K562 (cell line): ENCODE results near the gene SYNE2. TPM values are rescaled to one million over a fixed set of nuclear protein-coding genes. Genes with fewer than 3 reads are reported as not detected.

Experiments
- ATAC-seq: fragments of 200-7000 bp; cut with Tn5 transposase; 3 replicates; pipeline ENCODE4 v1.9.1; 2020; ENCODE audit warnings: moderate library complexity
- BruUV-seq: library from RNA; stranded (reverse); fragments of 400-500 nt; replicated peaks from 2 replicates; lab custom pipeline; 2021; lab: Mats Ljungman, UMichigan
- CTCF ChIA-PET: fragments of 300-600 bp; formaldehyde crosslinking; extraction: SDS; loops from one replicate; lab custom pipeline; 2021; ENCODE audit warnings: low intra/inter-chr PET ratio; lab: Yijun Ruan, JAX
- POLR2A ChIA-PET: fragments of 300-600, 350-650 bp; sonication (Branson Sonifier 250); formaldehyde crosslinking; extraction: SDS; loops from one replicate; lab custom pipeline; 2021; ENCODE audit warnings: antibody characterized with exemption, inconsistent platforms; lab: Yijun Ruan, JAX
- DNase-seq, 4 experiments: peaks; one replicate each; pipeline versions ENCODE4 v3.0.0 to v3.0.0-alpha.2; 2011 to 2018; ENCODE audit warnings: low spot score in 3 of 4, mixed read lengths in 3 of 4; ENCODE audit errors: extremely low read depth in 1 of 4
- FAIRE-seq: peaks from 2 replicates; lab custom pipeline; 2011; peaks lifted over from hg19 to GRCh38; lab: Jason Lieb, UNC
- H2AFZ ChIP-seq: 2 replicates; pipeline ENCODE4 v1.6.0; 2011; ENCODE audit warnings: low read depth, low read length, control low read depth, inconsistent platforms
- H3K27ac ChIP-seq: fragments of 200-600 bp; 3 replicates; pipeline ENCODE4 v1.8.0; 2011; ENCODE audit warnings: low read depth, mild to moderate bottlenecking, control low read depth, inconsistent platforms, low read length, moderate library complexity, mixed read lengths; ENCODE audit errors: extremely low read depth
- H3K27me3 ChIP-seq, 2 experiments: fragments of 300-600 bp in 1 of 2; 2 replicates in 1 of 2; 3 replicates in 1 of 2; pipeline versions ENCODE4 v1.6.0 to v1.8.0; 2011; ENCODE audit warnings: inconsistent platforms in 2 of 2, low read length in 2 of 2, mild to moderate bottlenecking in 1 of 2, mixed read lengths in 1 of 2, moderate library complexity in 1 of 2; ENCODE audit not compliant: control insufficient read depth in 2 of 2, insufficient read depth in 2 of 2
- H3K36me3 ChIP-seq: fragments of 300-600 bp; 3 replicates; pipeline ENCODE4 v1.8.0; 2011; ENCODE audit warnings: mild to moderate bottlenecking, low read length, inconsistent platforms; ENCODE audit not compliant: control insufficient read depth, insufficient read depth
- H3K4me1 ChIP-seq, 2 experiments: fragments of 200-600 bp in 1 of 2; replicated peaks in 1 of 2; 2 replicates in 1 of 2; 3 replicates in 1 of 2; pipeline versions ENCODE4 v1.5.1 to v1.8.0; 2011; ENCODE audit warnings: inconsistent platforms in 2 of 2, low read length in 2 of 2, mild to moderate bottlenecking in 1 of 2, mixed read lengths in 1 of 2, moderate library complexity in 1 of 2; ENCODE audit not compliant: control insufficient read depth in 2 of 2, insufficient read depth in 2 of 2
- H3K4me2 ChIP-seq: 2 replicates; pipeline ENCODE4 v1.6.1; 2011; ENCODE audit warnings: low read length, control low read depth, inconsistent platforms, mixed read lengths; ENCODE audit not compliant: insufficient read depth
- H3K4me3 ChIP-seq: fragments of 200-600 bp; sonication (generic), shearing (Covaris generic); 2 replicates; pipeline ENCODE4 v1.5.1; 2016; ENCODE audit warnings: control low read depth, inconsistent platforms
- H3K79me2 ChIP-seq: fragments of 200-600 bp; 3 replicates; pipeline ENCODE4 v1.8.0; 2011; ENCODE audit warnings: low read length, inconsistent platforms; ENCODE audit not compliant: control insufficient read depth, insufficient read depth
- H3K9ac ChIP-seq, 2 experiments: 2 replicates each; pipeline versions ENCODE4 v1.6.0 to v1.6.1; 2011; ENCODE audit warnings: low read depth in 2 of 2, low read length in 2 of 2, control low read depth in 1 of 2, inconsistent platforms in 1 of 2, mild to moderate bottlenecking in 1 of 2, mixed read lengths in 1 of 2; ENCODE audit not compliant: insufficient read depth in 1 of 2
- H3K9me1 ChIP-seq: one replicate; pipeline ENCODE4 v1.6.0; 2011; ENCODE audit warnings: inconsistent platforms, mild to moderate bottlenecking, low read length, moderate library complexity; ENCODE audit not compliant: control insufficient read depth, insufficient read depth
- H3K9me3 ChIP-seq: replicated peaks from 2 replicates; pipeline ENCODE4 v1.5.1; 2011; ENCODE audit warnings: low read depth, low read length, inconsistent platforms; ENCODE audit not compliant: control insufficient read depth, insufficient read depth
- H4K20me1 ChIP-seq: replicated peaks from 2 replicates; pipeline ENCODE4 v1.6.1; 2011; ENCODE audit warnings: low read length, inconsistent platforms, mixed read lengths; ENCODE audit not compliant: control insufficient read depth, insufficient read depth
- BRD4 ChIP-seq: fragments of 200-600 bp; sonication (generic); IDR thresholded peaks from 2 replicates; pipeline ENCODE4 v1.6.1; 2017; ENCODE audit warnings: inconsistent platforms
- C11orf30 ChIP-seq: fragments of 450-650 bp; IDR thresholded peaks from 2 replicates; pipeline ENCODE4 v1.6.1; 2016; ENCODE audit warnings: low read depth, mild to moderate bottlenecking
- CC2D1A ChIP-seq: fragments of 450-650 bp; IDR thresholded peaks from 2 replicates; pipeline ENCODE4 v1.6.1; 2017; ENCODE audit warnings: mild to moderate bottlenecking
- DNMT1 ChIP-seq: fragments of 450-650 bp; IDR thresholded peaks from 2 replicates; pipeline ENCODE4 v1.6.1; 2016; ENCODE audit warnings: antibody characterized with exemption, mild to moderate bottlenecking
- ELF2 ChIP-seq: fragments of 250-450 bp; sonication (Bioruptor Pico); IDR thresholded peaks from 2 replicates; pipeline ENCODE4 v1.5.0; 2021; ENCODE audit warnings: mild to moderate bottlenecking
- NR1H2 ChIP-seq: sonication (generic); formaldehyde crosslinking; IDR thresholded peaks from 2 replicates; pipeline ENCODE4 v1.4.0; 2020; ENCODE audit warnings: mild to moderate bottlenecking, missing genetic modification reagents
- PRPF4 ChIP-seq: fragments of 200-400 bp; formaldehyde crosslinking; IDR thresholded peaks from one replicate; pipeline ENCODE4 v1.6.1; 2017; ENCODE audit warnings: low read length, low read depth, mild to moderate bottlenecking; ENCODE audit not compliant: insufficient read depth, poor library complexity, severe bottlenecking
- PTRF ChIP-seq: fragments of 450-650 bp; IDR thresholded peaks from 2 replicates; pipeline ENCODE4 v1.6.1; 2016; ENCODE audit warnings: mild to moderate bottlenecking, missing genetic modification characterization, missing compliant biosample characterization
- PTTG1 ChIP-seq: fragments of 450-650 bp; IDR thresholded peaks from 2 replicates; pipeline ENCODE4 v1.6.1; 2016; ENCODE audit warnings: low read depth, mild to moderate bottlenecking, missing genetic modification characterization, missing compliant biosample characterization
- SAFB ChIP-seq: fragments of 200-400 bp; formaldehyde crosslinking; IDR thresholded peaks from 2 replicates; pipeline ENCODE4 v1.6.1; 2017; ENCODE audit warnings: low read depth, low read length, borderline replicate concordance
- TARDBP ChIP-seq: fragments of 450-650 bp; IDR thresholded peaks from 2 replicates; pipeline ENCODE4 v1.6.1; 2016
- ZNF175 ChIP-seq: fragments of 200-800 bp; sonication (Bioruptor generic); IDR thresholded peaks from 2 replicates; pipeline ENCODE4 v1.6.1; 2016; ENCODE audit warnings: low read depth, mild to moderate bottlenecking, missing genetic modification characterization, missing compliant biosample characterization
- ZNF766 ChIP-seq: fragments of 200-800 bp; sonication (Bioruptor generic); conservative IDR thresholded peaks from 2 replicates; pipeline ENCODE4 v1.6.1; 2016; ENCODE audit warnings: missing genetic modification characterization, missing compliant biosample characterization
- WGBS: fragments of 100-300 bp; shearing (Covaris generic); methylation state at CpG from one replicate; pipeline ENCODE4 v1.1.6; 2016; ENCODE audit warnings: low coverage, mixed read lengths; ENCODE audit not compliant: insufficient coverage; ENCODE audit errors: missing lambda C conversion rate; 5-methylcytosine and 5-hydroxymethylcytosine counted together
- in situ Hi-C: fragments of 300-500 bp; cut with MboI; formaldehyde crosslinking; loops from 4 replicates; pipeline ENCODE4 v1.15.0; 2018; ENCODE audit warnings: inconsistent platforms, mixed read lengths
- intact Hi-C: fragments of 100-400 bp; cut with micrococcal nuclease; formaldehyde crosslinking; loops from 2 replicates; pipeline ENCODE4 v1.14.2; 2022
- polyA plus RNA-seq, 8 experiments: library from polyadenylated mRNA; depleted of rRNA in 4 of 8; stranded (reverse) in 5 of 8; unstranded in 3 of 8; fragments of >200 nt; fragmentation: Nextera tagmentation in 2 of 8; fragmentation: Illumina TruSeq in 1 of 8; extraction: Ambion mirVana in 2 of 8; extraction: Trizol in 1 of 8; gene quantifications; 2 replicates each; pipeline versions ENCODE4 v1.2.1 to v1.2.3, GENCODE V29; 2011 to 2014; ENCODE audit warnings: inconsistent platforms in 1 of 8, missing spikeins in 1 of 8
- total RNA-seq, 7 experiments: library from RNA; depleted of rRNA in 6 of 7; stranded (reverse); fragments of >200 nt in 6 of 7; fragmentation: Illumina TruSeq in 2 of 7; extraction: Trizol in 2 of 7; gene quantifications; 2 replicates each; pipeline versions ENCODE4 v1.2.1 to v1.2.3, GENCODE V29; 2011 to 2021; ENCODE audit warnings: low replicate concordance in 1 of 7
- TF ChIP-seq, protein P1 (sequence below): fragments of 250-450 bp; sonication (Bioruptor Pico); IDR thresholded peaks from 2 replicates; pipeline ENCODE4 v1.8.0; 2022; ENCODE audit warnings: moderate library complexity, mild to moderate bottlenecking, inconsistent platforms
- TF ChIP-seq, protein P2 (sequence below): fragments of 250-450 bp; sonication (Bioruptor Pico); IDR thresholded peaks from 2 replicates; pipeline ENCODE4 v1.5.0; 2022; ENCODE audit warnings: mild to moderate bottlenecking
- TF ChIP-seq, protein P3 (sequence below), 2 experiments: fragments of 450-650 bp; conservative IDR thresholded peaks; 2 replicates each; pipeline ENCODE4 v1.6.1; 2017; ENCODE audit warnings: mild to moderate bottlenecking in 2 of 2, moderate library complexity in 2 of 2
- TF ChIP-seq, protein P4 (sequence below): fragments of 450-650 bp; formaldehyde crosslinking; conservative IDR thresholded peaks from 2 replicates; pipeline ENCODE4 v1.4.0; 2022; ENCODE audit warnings: mild to moderate bottlenecking, missing genetic modification characterization

The SYNE2 gene
- total and polyA plus RNA-seq, 9 of the 15 experiments (the other 6 are each of a cell fraction or from before 2014, with no cell fraction given), result 0.06 to 0.53 (median 0.11) TPM

DNA sequence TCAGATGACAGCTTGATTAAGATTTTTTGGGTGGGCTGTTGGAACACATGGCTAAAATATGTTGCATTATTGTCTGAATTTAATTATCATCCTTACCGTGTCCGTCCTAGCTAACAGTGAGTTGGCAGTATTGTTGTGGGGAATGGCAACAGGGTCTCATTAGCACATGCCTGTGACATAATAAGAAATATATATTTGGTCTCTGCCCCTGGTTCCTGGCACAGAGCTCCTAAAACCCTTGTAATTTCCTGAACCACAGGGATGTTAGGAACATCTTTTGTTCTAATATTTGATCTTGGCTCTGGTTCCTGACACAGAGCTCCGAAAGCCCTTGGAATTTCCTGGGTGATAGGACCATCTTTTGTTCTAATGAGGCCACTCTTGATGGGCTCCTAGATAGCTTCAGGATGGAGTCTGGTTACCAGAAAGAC, 76.0 kb downstream of the SYNE2 start:
- 0% methylated on average over 3 of the region's 3 CpGs for WGBS
- H3K9me1 ChIP-seq, result no peaks in the 10 kb centered on the region
- H3K4me3 ChIP-seq, result no peak overlapping the region
- DNase-seq (no peak), FAIRE-seq (no peak), ATAC-seq (no peak)
- H3K4me1 ChIP-seq, result no peaks in the 10 kb centered on the region; a peak in 1 of 5 replicates
- no peaks in the 10 kb centered on the region for H4K20me1 ChIP-seq
- POLR2A ChIA-PET, result interaction anchor here (0.6 to 1.4 kb wide), 3 partner anchors 20 to 1772 kb away, joined by 3 to 4 read pairs (median 3); no protein-coding TSS in a partner anchor
- TF ChIP-seq PTRF, result no peak
- no peak for TF ChIP-seq PRPF4
- TF ChIP-seq CC2D1A, result no peak
- no peak for TF ChIP-seq SAFB
- no peak for TF ChIP-seq DNMT1
- no peak for TF ChIP-seq ELF2 (CRISPR knock-in tag)
- no peak for TF ChIP-seq BRD4
- TF ChIP-seq TARDBP, result no peak
- no peak for TF ChIP-seq PTTG1
- no peak for TF ChIP-seq C11orf30
- TF ChIP-seq ZNF766, result no peak
- TF ChIP-seq NR1H2 (CRISPR knock-in tag), result no peak
- TF ChIP-seq, protein P1, sequence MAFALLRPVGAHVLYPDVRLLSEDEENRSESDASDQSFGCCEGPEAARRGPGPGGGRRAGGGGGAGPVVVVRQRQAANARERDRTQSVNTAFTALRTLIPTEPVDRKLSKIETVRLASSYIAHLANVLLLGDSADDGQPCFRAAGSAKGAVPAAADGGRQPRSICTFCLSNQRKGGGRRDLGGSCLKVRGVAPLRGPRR, result no peak
- TF ChIP-seq, protein P2, sequence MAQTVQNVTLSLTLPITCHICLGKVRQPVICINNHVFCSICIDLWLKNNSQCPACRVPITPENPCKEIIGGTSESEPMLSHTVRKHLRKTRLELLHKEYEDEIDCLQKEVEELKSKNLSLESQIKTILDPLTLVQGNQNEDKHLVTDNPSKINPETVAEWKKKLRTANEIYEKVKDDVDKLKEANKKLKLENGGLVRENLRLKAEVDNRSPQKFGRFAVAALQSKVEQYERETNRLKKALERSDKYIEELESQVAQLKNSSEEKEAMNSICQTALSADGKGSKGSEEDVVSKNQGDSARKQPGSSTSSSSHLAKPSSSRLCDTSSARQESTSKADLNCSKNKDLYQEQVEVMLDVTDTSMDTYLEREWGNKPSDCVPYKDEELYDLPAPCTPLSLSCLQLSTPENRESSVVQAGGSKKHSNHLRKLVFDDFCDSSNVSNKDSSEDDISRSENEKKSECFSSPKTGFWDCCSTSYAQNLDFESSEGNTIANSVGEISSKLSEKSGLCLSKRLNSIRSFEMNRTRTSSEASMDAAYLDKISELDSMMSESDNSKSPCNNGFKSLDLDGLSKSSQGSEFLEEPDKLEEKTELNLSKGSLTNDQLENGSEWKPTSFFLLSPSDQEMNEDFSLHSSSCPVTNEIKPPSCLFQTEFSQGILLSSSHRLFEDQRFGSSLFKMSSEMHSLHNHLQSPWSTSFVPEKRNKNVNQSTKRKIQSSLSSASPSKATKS (CRISPR knock-in tag), result no peak
- TF ChIP-seq ZNF175, result no peak
- TF ChIP-seq, protein P3, sequence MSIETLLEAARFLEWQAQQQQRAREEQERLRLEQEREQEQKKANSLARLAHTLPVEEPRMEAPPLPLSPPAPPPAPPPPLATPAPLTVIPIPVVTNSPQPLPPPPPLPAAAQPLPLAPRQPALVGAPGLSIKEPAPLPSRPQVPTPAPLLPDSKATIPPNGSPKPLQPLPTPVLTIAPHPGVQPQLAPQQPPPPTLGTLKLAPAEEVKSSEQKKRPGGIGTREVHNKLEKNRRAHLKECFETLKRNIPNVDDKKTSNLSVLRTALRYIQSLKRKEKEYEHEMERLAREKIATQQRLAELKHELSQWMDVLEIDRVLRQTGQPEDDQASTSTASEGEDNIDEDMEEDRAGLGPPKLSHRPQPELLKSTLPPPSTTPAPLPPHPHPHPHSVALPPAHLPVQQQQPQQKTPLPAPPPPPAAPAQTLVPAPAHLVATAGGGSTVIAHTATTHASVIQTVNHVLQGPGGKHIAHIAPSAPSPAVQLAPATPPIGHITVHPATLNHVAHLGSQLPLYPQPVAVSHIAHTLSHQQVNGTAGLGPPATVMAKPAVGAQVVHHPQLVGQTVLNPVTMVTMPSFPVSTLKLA (conservative IDR thresholded peaks at IDR 0.05), result no peak
- TF ChIP-seq, protein P4, sequence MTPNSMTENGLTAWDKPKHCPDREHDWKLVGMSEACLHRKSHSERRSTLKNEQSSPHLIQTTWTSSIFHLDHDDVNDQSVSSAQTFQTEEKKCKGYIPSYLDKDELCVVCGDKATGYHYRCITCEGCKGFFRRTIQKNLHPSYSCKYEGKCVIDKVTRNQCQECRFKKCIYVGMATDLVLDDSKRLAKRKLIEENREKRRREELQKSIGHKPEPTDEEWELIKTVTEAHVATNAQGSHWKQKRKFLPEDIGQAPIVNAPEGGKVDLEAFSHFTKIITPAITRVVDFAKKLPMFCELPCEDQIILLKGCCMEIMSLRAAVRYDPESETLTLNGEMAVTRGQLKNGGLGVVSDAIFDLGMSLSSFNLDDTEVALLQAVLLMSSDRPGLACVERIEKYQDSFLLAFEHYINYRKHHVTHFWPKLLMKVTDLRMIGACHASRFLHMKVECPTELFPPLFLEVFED (CRISPR knock-in tag), result no peak
- H2AFZ ChIP-seq, result no peak overlapping the region
- CTCF ChIA-PET, result no interaction called here
- no peak overlapping the region for H3K27ac ChIP-seq
- H3K9ac ChIP-seq, result no peak overlapping the region
- H3K27me3 ChIP-seq, result no peaks in the 10 kb centered on the region
- H3K9me3 ChIP-seq, result no peaks in the 10 kb centered on the region
- intact Hi-C loops, result no loop called here
- no peaks in the 10 kb centered on the region for H3K79me2 ChIP-seq
- H3K36me3 ChIP-seq, result no peaks in the 10 kb centered on the region
- H3K4me2 ChIP-seq, result no peak overlapping the region
- BruUV-seq, result no TSS peak
- in situ Hi-C loops, result no loop called here
